ENCODE measurements around the gene FSIP1.

The FSIP1 gene

GRCh38 chr15:39573287-39573686 lies 209.4 kb downstream of the FSIP1 start:
- peaks cover 5% of the 10 kb centered on the region for H3K27me3 ChIP-seq (ENCODE audit: control insufficient read depth, insufficient read depth, low read length)
- no peak overlapping the region for H3K9ac ChIP-seq (ENCODE audit: low read length)
- no peaks in the 10 kb centered on the region for H3K36me3 ChIP-seq (ENCODE audit: control insufficient read depth, insufficient read depth, low read length)
- no peaks in the 10 kb centered on the region for H3K4me1 ChIP-seq (ENCODE audit: control insufficient read depth, insufficient read depth, low read length)
- H3K9me3 ChIP-seq (ENCODE audit: control insufficient read depth, low read length) = no peaks in the 10 kb centered on the region
- H3K4me3 ChIP-seq (ENCODE audit: low read length) = no peak overlapping the region

GRCh38 chr15:39565851-39566250 lies 216.8 kb downstream of the FSIP1 start:
- Histone ChIP-seq H3K36me3 (ENCODE audit: control insufficient read depth, insufficient read depth, low read length) (no peaks in the 10 kb centered on the region), H3K4me3 (ENCODE audit: low read length) (no peak overlapping the region), H3K27me3 (ENCODE audit: control insufficient read depth, insufficient read depth, low read length) (no peaks in the 10 kb centered on the region), H3K9ac (ENCODE audit: low read length) (no peak overlapping the region), H3K9me3 (ENCODE audit: control insufficient read depth, low read length) (no peaks in the 10 kb centered on the region), H3K4me1 (ENCODE audit: control insufficient read depth, insufficient read depth, low read length) (no peaks in the 10 kb centered on the region)

DNA sequence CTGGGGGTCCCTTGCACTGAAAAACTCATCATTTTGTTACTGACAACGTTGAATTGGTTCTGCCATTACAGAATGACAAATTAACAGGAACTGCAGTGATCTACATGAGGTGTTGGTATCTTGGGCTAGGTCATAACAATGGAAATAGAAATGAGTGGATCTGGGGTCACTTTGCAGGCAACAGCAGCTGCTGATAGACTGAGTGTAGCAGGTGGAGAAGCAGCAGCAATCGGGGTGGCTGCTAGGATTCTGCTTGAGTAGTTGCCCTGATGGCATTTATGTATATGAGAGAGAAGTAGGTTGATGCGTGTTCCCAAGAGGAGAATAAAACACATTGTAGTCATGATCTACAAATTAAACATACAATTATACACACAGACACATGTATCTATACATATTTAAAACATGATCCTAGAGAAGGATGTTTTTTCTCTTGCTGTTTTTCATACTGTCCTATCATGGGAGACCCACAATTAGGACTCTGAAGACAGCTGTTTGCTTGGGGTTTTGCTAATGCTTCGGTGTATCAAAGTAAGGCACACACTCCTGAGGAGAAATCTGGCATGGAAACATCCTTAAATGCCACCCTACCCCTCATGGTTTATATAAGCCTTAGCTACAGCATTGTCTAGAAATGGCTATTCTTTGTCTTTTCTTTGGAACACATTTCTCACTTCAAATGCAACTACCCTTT lies 217.5 kb downstream of the FSIP1 start:
- H3K4me1 ChIP-seq (ENCODE audit: control insufficient read depth, insufficient read depth, low read length) = no peaks in the 10 kb centered on the region
- no peaks in the 10 kb centered on the region for H3K36me3 ChIP-seq (ENCODE audit: control insufficient read depth, insufficient read depth, low read length)
- H3K27me3 ChIP-seq (ENCODE audit: control insufficient read depth, insufficient read depth, low read length) = no peaks in the 10 kb centered on the region
- no peak overlapping the region for H3K9ac ChIP-seq (ENCODE audit: low read length)
- no peak overlapping the region for H3K4me3 ChIP-seq (ENCODE audit: low read length)
- H3K9me3 ChIP-seq (ENCODE audit: control insufficient read depth, low read length) = no peaks in the 10 kb centered on the region

DNA sequence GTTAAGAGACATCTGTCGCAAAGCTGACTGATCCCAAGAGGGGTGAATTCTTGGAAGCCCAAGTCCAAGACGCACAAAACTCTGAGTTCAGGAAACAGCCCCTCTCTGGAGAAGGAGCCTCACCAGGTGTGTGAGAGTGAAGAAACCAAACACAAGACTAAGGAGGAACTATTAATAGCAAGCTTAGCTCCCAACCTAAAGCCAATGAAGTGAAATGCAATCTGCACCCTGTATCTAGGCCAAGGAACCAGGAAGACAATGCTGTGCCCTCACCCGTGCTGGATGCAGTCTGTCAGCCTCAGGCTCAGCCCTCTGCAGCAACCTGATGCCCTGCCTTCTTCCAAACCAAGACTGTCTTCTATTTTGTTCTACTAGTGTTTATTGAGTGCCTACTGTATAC lies 224.2 kb downstream of the FSIP1 start:
- Histone ChIP-seq H3K9me3 (ENCODE audit: control insufficient read depth, low read length) (no peaks in the 10 kb centered on the region), H3K36me3 (ENCODE audit: control insufficient read depth, insufficient read depth, low read length) (no peaks in the 10 kb centered on the region), H3K4me1 (ENCODE audit: control insufficient read depth, insufficient read depth, low read length) (no peaks in the 10 kb centered on the region), H3K27me3 (ENCODE audit: control insufficient read depth, insufficient read depth, low read length) (no peaks in the 10 kb centered on the region), H3K9ac (ENCODE audit: low read length) (no peak overlapping the region), H3K4me3 (ENCODE audit: low read length) (no peak overlapping the region)

DNA sequence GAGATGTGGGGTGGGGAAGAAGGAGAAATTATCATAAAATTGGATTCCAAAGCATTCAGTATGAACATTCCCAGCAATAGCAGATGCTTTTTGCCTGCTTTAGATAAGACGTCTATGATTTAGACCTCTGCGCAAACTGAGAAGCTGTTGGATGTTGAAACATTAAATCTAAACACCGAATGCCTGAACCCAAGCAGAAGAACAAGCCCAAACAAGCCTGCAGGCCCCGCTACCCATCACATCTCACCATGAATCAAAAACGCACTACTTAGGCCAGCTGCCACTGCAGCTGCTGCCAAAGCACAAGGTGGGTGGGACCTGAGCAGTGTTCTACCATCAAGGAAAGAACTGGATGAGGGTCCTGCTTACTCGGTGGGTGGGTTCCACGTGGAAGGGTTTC lies 226.2 kb downstream of the FSIP1 start:
- Histone ChIP-seq H3K9ac (ENCODE audit: low read length) (no peak overlapping the region), H3K4me3 (ENCODE audit: low read length) (no peak overlapping the region), H3K27me3 (ENCODE audit: control insufficient read depth, insufficient read depth, low read length) (no peaks in the 10 kb centered on the region), H3K9me3 (ENCODE audit: control insufficient read depth, low read length) (no peaks in the 10 kb centered on the region), H3K4me1 (ENCODE audit: control insufficient read depth, insufficient read depth, low read length) (no peaks in the 10 kb centered on the region), H3K36me3 (ENCODE audit: control insufficient read depth, insufficient read depth, low read length) (no peaks in the 10 kb centered on the region)

DNA sequence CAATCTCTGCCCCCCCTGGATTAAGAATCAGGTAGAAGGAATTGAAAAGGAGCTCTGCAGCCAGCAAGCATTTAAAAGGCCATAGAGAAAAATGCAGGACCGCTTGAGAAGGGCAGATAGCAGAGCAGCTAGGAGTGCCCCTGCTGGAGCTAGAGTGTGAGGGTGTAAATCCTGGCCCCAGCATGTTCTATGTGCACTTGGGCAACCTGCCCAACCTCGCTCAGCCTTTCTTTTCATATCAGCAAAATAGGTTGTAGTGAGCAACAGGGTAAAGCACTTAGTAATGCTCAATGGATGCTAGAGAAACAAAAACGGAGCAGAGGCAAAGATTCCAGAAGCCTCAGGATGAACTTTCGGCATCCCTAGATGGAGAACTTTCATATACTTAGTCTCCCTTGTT lies 226.8 kb downstream of the FSIP1 start:
- Histone ChIP-seq H3K4me1 (ENCODE audit: control insufficient read depth, insufficient read depth, low read length) (no peaks in the 10 kb centered on the region), H3K9me3 (ENCODE audit: control insufficient read depth, low read length) (no peaks in the 10 kb centered on the region), H3K27me3 (ENCODE audit: control insufficient read depth, insufficient read depth, low read length) (no peaks in the 10 kb centered on the region), H3K36me3 (ENCODE audit: control insufficient read depth, insufficient read depth, low read length) (no peaks in the 10 kb centered on the region), H3K4me3 (ENCODE audit: low read length) (no peak overlapping the region), H3K9ac (ENCODE audit: low read length) (no peak overlapping the region)

DNA sequence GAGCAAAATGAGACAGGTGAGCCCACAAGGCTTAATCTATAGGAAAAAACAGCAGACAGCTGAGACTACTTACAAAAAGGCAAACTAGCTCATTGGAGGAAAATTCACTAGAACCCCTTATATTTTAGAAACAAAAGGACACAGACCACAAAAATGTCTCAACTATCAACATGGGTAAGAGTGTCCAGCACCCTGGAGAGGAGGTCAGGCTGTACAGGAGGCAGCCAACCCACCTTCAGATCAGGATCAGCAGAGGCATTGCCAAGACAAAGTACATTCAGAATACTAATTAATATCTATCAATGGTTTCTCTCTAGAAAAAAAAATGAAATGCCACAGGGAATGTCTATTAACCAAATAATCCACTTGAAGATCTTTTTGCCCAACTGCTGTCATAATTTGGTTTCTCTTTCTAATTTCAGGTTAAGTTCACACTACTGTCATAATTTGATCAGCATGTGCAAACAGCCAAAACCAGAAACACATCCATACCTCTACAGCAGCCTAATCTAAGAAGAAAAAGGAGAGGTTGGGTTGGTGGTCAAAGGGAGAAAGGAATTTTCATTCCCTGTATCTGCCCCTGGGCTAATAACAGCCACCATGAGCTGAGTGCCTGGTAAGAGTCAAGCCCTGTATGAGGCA lies 227.8 kb downstream of the FSIP1 start:
- no peak overlapping the region for H3K9ac ChIP-seq (ENCODE audit: low read length)
- H3K36me3 ChIP-seq (ENCODE audit: control insufficient read depth, insufficient read depth, low read length) = no peaks in the 10 kb centered on the region
- H3K27me3 ChIP-seq (ENCODE audit: control insufficient read depth, insufficient read depth, low read length) = no peaks in the 10 kb centered on the region
- H3K4me1 ChIP-seq (ENCODE audit: control insufficient read depth, insufficient read depth, low read length) = no peaks in the 10 kb centered on the region
- H3K9me3 ChIP-seq (ENCODE audit: control insufficient read depth, low read length) = no peaks in the 10 kb centered on the region
- no peak overlapping the region for H3K4me3 ChIP-seq (ENCODE audit: low read length)

- no peaks in the 10 kb centered on the region for H3K27me3 ChIP-seq (ENCODE audit: control insufficient read depth, insufficient read depth, low read length)
- no peaks in the 10 kb centered on the region for H3K36me3 ChIP-seq (ENCODE audit: control insufficient read depth, insufficient read depth, low read length)
- H3K9ac ChIP-seq (ENCODE audit: low read length) = no peak overlapping the region
- no peaks in the 10 kb centered on the region for H3K9me3 ChIP-seq (ENCODE audit: control insufficient read depth, low read length)
- H3K4me1 ChIP-seq (ENCODE audit: control insufficient read depth, insufficient read depth, low read length) = no peaks in the 10 kb centered on the region
- H3K4me3 ChIP-seq (ENCODE audit: low read length) = no peak overlapping the region
Observed at GRCh38 chr15:39553947-39554693, 228.5 kb downstream of the FSIP1 start.

- no peaks in the 10 kb centered on the region for H3K27me3 ChIP-seq (ENCODE audit: control insufficient read depth, insufficient read depth, low read length)
- H3K9me3 ChIP-seq (ENCODE audit: control insufficient read depth, low read length) = no peaks in the 10 kb centered on the region
- H3K4me1 ChIP-seq (ENCODE audit: control insufficient read depth, insufficient read depth, low read length) = no peaks in the 10 kb centered on the region
- no peak overlapping the region for H3K4me3 ChIP-seq (ENCODE audit: low read length)
- H3K36me3 ChIP-seq (ENCODE audit: control insufficient read depth, insufficient read depth, low read length) = no peaks in the 10 kb centered on the region
- H3K9ac ChIP-seq (ENCODE audit: low read length) = no peak overlapping the region
Observed at GRCh38 chr15:39552556-39552955, 230.1 kb downstream of the FSIP1 start.

DNA sequence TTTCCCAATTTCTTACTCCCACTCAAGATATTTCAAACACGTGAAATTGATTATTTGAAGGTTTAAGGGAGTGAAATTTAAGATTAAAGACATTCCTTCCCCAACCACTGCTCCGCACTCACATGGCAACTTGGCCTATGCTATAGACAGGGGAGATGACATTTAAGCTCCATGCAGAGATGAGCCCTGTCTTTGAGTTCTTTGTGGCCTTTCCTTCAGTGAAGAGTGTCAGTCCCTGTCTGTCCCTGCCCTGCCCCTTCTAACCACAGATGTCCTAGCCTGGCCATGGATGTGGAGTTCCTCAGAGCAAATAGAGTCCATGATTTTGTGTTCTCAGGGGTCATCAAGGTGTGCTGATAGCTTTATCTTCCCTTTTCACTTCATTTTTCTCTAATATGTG lies 231.2 kb downstream of the FSIP1 start:
- Histone ChIP-seq H3K9ac (ENCODE audit: low read length) (no peak overlapping the region), H3K27me3 (ENCODE audit: control insufficient read depth, insufficient read depth, low read length) (no peaks in the 10 kb centered on the region), H3K36me3 (ENCODE audit: control insufficient read depth, insufficient read depth, low read length) (no peaks in the 10 kb centered on the region), H3K9me3 (ENCODE audit: control insufficient read depth, low read length) (no peaks in the 10 kb centered on the region), H3K4me3 (ENCODE audit: low read length) (no peak overlapping the region), H3K4me1 (ENCODE audit: control insufficient read depth, insufficient read depth, low read length) (no peaks in the 10 kb centered on the region)
